SK-N-SH (cell line): ENCODE data around the gene EVI5.

ENCODE experiments used
- CHD2 ChIP-seq: fragments of 150-350 bp; IDR thresholded peaks from 2 replicates; pipeline ENCODE4 v1.6.1; 2018; ENCODE audit warnings: low read length; ENCODE audit not compliant: partially characterized antibody
- CTCF ChIP-seq: fragments of 200-600 bp; sonication (generic); IDR thresholded peaks from 2 replicates; pipeline ENCODE4 v1.6.1; 2017; ENCODE audit warnings: antibody characterized with exemption, mild to moderate bottlenecking, moderate library complexity
- FOXM1 ChIP-seq: IDR thresholded peaks from 2 replicates; pipeline ENCODE4 v1.4.0; 2012; ENCODE audit warnings: low read depth, mild to moderate bottlenecking
- USF2 ChIP-seq: fragments of 150-350 bp; IDR thresholded peaks from 2 replicates; pipeline ENCODE4 v1.6.1; 2017; ENCODE audit warnings: antibody characterized with exemption, low read length, low read depth, borderline replicate concordance

- TF ChIP-seq CHD2 (no peak), USF2 (no peak), CTCF (no peak), FOXM1 (no peak)
Observed at GRCh38 chr1:92638498-92638897, 146.4 kb downstream of the EVI5 start.
